ENCODE data around the gene CSF1R. TPM values are rescaled to one million over a fixed set of nuclear protein-coding genes. Genes with fewer than 3 reads are reported as not detected.
A peak's percentile ranks its signal among the peaks of the same experiment; 100 is the strongest.

Gene CSF1R
- total RNA-seq, 1 donor from 2014 or later, result 21.2 TPM

DNA sequence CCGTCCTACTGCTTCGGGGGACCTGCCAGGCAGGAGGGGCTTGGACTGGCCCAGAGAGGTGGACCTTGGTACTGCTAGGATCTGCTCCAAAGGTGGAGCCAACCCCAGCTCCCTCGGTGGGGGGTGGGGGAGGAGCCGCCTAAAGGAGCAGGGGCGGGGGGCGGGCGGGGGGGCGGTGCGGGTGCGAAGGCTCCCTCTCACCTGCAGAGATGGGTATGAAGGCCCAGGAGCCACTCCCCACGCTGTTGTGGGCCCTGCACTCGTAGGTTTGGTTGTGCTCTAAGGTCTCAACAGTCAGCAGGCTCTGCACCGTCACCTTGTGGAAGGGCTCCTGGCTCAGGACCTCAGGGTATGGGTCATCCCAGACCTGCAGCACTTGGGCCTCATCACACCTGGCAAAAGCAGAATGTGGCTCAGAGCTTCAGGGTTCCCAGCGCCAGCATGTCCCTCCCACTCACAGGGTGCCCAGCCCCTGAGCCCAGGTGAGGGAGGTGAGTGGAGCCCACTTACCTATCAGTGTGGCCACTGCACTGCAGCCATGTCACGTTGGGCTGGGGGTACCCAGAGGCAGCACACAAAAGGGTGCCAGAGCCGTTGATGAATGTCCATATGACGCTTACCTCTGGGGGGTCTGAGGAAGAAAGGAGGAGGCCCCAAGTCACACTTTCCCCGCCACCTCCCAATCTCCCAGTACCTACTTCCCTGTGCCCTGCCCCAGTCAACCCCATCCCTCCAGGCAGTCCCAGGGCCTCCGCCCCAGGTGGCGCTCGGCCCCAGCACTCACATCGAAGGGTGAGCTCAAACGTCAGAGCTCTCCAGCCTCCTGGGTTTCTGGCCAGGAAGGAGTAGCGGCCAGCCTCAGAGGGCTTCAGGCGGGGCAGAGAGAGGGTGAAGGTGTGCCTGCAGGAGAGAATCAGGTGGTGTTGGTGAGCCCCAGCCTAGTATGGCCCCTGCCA lies 16.4 kb downstream of the CSF1R start:
- no peak for DNase-seq

DNA sequence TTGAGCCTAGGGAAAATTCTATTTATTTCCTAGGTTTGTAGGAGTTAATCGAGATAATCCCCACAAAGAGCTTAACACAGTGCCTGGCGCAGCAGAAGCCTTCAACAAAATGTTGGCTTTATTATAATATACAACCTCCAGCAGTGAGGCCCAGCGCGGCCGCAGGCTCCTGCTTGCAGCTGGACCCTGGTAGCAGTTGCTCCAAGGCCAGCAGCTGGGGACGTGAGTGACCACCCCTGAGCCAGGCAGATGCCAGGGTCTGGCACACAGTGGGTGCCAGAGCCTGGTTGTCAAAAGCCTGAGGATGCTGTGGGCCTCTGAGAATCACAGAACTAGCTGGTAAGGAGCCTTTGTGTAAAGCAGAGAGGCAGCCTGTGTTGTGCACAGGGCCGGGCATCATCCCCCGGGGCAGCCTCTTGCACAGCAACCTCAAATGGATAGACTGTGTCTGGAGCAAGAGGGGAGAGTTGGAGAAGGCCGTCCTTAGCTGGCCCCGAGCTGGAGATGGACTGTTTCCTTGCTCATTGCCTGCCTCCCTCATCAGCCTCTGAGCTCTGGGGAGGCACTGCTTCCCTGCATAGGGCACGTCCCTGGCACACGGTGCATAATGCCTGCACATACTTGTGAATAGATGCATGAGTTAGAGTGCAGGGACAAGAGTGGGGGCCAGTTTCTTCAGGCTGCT lies 17.3 kb downstream of the CSF1R start:
- no peak for DNase-seq

DNA sequence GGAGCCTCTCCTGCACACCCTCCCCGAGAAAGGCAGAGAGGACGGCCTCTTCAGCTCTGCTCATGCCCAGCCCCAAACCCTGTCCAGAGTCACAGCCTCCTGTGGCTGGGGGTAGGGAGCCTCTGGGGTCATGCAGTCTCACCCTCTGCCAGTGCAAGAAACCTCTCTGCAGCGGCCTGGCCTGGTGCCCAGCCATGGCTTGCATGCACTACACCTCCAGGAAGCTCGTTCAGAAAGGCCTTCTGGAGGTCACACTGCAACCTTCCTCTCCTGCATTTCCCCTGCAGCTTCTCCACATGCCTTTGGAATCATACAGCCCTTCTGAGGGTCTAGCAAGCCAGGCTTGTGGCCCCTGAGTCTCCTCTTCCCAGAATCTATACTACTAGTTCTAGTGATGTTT lies 17.9 kb downstream of the CSF1R start:
- DNase-seq, result no peak

DNA sequence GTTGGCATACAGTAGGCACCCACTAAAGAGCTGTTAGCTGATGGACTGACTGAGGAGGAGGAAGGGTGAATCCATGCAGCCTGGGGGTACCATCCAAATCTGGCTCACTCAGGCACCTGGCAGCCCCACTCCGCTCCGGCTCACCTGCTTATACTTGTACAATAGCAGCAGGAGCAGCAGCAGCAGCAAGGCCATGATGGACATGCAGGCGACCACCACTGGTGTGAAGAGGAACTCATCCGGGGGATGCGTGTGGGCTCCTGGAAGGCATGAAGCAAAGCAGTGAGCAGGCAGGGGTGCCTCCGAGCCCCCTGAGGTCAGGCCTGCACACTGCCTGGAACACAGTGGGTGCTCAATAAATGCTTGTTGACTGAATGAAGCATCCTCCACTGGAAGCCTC lies 18.3 kb downstream of the CSF1R start:
- DNase-seq, result no peak

DNA sequence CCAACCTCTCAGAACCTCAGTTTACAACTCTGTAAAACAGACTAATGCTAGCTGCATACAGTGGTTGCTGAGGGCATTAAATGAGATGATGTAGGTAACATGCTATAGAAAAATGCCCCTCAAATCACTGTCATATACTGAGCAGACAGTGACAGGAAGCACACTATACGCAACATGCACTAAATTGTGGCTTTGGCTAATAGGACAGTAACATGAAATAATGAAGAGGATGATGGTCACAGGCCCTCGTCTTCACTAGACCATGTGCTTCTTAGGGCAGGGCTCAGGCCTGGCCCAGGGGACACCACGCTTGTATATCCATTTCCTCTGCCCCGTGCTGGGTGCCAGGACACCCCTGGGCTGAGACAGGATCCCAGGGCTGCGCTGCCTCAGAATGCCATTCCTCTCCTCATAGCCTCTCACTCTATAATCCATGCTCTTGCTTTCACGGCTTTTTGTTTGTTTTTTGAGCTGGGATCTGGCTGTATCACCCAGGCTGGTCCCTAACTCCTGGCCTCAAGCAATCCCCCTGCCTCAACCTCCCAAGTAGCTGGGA lies 18.9 kb downstream of the CSF1R start:
- DNase-seq, result no peak

DNA sequence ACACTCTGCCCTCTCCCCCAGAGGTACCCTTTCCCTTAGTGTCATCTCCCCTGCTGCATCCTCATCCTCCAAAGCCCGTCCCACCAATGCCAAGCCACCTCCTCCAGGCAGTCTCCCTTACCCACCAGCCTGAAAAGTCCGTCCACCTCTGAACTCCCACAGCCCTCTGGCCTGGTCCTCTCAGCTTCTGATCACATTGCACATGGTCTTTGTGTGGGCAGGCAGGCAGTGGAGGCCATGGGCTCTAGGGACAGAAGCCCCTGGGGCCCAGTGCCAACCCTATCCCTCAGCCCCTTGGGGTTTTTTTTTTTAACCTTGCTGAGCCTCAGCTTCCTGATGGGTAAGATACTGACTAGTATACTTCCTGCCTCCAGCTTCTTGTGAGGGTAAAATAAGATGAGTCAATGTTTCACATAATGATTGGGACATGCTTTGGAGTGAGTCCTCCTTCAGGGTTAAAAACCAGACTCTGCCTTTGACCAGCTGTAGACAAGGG lies 19.4 kb downstream of the CSF1R start:
- no peak for DNase-seq

DNA sequence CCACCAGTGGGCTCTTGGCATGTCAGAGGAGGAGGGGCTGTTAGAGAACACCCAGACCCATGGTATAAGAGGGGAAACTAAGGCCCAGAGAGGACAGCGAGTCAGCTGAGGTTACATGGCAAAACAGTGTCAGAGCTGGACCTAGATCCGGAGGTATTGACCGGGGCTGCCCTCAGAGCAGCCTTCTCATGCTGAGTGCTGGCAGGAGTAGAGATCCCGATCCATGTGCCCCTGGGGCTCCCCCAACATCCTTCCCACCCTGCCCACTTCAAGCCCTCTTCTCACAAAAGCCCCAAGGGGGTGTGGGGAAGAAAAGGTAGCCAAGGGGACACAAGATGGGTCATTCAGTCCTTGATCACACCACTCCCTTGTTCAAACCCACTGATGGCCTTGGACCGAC lies 19.9 kb downstream of the CSF1R start:
- no peak for DNase-seq

DNA sequence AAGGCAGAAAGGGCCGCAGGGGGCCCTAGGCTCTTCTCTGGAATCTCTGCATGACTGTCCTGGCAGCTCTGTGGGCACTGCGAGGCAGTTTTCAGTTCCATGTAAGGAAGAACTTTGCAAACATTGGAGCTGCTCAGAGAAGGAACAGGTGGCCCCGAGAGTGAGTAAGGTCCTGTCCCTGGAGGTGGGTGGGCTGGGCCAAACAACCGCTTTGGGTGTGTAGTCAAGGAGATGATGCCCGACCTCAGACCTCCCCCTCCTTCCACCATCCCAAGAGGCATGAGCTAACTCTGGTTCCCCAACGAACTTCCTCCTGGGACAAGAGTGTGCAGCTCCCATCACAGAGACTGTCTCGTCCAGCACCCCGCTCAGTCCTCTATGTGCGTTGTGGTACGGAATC lies 20.5 kb downstream of the CSF1R start:
- DNase-seq, result no peak

DNA sequence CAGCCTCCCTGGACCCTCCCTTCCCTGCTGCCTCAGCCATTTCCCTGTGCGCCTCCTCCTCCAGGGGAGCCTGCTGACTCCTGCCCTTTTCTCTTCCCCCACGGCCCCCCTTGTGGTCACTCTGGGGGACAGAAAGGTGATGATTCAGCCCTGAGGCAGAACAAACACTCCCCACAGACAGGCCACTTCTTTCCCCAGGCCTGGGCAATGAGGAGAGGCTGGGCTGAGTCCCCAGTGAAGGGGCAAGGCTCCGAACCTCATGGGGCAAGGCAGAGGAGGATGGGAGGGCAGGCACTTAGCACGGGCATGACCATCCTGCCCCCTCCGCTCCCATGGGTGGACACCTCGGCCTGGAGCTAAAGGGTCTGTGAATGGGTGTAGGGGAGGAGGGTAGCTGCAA lies 21.0 kb downstream of the CSF1R start:
- DNase-seq, result no peak

DNA sequence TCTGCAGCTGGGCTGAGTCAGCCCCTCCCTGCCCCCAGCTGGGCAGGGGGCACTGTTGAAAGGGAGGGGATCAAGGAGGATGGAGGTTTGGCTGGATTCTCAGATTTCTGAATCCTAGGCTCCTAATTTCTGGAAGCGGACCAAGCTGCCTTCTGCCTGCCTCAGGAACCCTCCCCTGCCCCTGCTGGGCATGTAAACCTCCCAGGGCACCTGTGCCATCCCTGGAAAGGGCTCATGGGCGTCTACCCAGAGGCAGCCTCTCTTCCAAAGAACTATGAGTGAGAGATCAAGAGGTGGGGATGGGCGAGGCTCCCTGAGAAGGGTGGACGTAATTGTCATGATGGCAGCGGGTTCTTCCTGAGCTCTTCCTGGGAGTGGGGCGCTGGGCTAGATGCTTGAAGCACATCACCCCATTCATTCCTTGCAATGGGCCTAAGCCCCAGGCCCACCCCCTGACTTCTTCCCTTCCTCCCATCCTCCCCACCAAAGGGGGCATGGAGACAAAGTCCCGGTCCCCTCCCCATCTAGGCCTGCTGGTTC lies 21.6 kb downstream of the CSF1R start:
- no peak for DNase-seq

DNA sequence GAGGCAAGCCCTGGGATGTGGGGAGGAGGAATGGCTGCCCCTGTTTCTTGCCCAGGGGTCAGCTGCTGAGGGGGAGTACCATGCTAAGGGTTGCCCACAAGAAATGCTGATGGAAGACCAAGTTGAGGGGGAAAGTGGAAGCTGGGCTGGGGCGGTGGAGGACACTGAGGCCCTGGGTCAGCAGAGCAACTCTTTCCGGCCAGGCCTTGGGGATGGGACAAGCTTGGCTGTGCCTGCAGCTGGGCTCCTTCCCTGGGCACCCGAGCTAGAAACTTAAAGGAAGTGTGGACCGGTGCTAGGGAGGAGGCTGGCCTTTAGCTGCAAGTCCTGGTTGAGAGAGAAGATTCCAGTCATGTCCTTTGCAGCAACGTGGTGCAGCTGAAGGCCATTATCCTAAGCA lies 22.7 kb downstream of the CSF1R start:
- DNase-seq, result no peak

DNA sequence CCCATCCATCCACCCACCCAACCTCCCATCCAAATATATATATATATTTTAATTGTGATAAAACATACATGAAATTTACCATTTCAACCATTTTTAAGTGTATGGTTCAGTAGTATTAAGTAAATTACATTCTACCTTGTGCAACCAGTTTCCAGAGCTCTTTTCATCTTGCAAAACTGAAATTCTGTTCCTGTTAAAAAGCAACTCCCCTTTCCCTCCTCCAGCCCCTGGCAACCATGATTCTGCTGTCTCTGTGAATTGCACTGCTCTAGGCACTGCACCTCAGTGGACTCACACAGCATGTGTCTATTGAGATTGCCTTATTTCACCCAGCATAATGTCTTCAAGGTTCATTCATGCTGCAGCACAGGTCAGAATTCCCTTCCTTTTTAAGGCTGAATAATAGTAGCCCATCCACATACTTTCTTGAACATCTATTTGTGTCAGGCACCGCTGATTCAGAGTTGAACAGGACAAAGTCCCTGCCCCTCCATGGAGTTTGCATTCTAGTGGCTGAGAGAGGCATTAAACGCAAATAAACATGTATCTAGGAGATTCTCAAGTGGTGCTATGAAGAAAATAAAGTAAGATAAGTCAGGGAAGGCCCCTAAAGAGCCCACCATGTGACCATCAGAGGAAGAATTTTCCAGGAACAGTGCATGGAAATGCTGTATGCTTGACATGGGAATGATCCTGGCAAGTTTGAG lies 24.0 kb downstream of the CSF1R start:
- DNase-seq, result no peak

DNA sequence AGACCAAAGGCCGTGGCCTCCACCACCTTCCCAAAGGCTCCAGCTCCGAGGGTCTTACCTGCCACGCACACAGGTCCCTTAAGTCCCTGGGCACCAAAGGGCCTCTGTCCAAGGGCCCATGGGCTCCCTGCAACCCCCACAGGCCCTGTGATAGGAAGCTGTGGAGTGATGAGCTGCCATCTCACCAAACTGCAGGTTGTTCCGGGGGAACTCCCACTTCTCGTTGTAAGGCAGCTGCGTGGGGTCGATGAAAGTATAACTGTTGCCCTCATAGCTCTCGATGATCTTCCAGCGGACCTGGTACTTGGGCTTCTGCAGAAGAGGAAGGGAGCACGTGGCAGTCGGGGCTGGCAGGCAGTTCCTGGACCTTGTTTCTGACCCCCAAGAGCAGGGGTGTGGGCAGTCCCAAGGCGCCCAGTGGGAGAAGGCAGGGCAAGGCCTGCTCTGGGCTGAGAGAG lies 24.8 kb downstream of the CSF1R start:
- no peak for DNase-seq

DNA sequence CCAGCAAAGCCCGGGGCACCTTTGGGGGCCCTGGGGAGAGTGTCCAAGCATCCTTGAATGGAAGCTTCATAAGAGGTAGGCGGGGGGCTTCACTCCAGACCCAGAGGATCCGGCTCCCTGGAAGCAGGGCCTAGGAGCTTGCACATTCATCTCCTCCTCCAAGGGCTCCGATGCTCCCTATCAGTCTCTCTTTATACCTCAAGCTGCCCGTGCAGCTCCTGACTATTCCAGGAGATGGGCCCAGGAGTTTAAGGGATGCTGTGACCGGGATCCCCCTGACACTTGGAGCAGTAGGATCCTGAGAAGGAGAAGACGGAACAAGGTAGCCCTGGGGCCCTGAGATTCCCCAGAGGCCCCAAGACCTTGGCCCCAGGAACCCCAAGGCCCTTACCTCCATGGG lies 25.9 kb downstream of the CSF1R start:
- no peak for DNase-seq

DNA sequence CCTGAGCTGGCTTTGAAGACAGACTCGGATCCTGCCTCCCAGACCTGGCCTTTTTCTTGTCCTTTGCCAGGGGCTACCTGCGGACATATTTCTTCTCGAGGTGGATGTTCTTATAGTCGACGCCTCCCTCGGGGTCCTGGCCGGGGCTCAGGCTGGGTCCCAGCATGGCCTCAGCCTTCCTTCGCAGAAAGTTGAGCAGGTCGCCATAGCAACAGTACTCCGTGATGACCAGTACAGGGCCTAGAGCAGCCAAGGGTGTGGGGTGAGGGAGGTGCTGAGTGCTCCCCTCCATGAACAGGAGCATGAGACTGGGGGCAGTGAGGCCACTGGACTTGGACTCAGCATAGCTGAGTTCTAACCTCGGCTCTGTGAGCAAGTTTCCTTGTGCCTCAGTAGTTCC lies 26.7 kb downstream of the CSF1R start:
- DNase-seq, result no peak

DNA sequence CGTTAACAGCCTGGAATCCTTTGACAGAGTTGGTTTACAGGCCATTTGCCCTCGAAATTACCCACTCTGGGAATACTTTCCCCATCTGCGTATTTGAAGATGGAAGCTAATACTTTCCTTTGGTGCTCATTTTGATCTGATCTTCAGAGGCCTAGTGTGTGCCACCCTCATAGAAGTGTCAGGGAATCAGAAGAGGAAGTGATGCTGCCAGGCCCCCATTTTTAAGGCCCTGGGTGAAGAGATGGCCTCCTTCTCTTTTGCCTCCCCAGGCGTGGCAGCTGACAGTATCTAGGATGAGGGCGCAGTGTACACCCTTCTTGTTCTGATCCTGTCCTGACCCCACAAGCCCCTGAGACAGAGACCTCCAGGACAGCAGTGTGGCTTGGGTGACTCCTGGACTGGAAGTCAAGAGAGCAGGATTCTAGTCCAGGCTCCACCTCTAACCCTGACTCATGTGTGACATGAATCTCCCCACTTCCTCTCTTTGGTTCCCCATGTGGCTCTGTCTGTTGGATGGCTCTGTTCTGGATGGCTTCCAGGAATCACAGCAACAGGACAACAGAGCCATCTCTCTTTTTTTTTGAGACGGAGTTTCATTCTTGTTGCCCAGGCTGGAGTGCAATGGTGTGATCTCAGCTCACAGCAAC lies 27.8 kb downstream of the CSF1R start:
- peak; percentile 24 for DNase-seq

DNA sequence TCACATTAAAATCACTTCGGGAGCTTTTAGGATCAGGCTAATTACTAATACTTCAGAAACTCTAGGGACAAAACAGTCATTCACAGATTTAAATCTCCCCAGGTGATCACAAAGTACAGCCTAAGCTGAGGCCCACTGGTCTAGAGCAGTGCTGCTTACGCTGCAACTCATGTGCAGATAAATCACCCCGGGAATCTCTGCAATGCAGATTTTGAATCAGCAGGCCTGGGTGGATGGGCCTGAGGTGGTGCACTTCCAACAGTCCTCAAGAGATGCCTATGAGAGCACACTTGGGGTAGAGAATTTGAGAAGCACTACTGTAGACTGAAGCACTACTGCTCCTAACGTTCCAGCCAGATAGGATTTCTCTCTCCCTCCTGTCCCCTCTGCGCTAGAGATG lies 28.4 kb downstream of the CSF1R start:
- no peak for DNase-seq

DNA sequence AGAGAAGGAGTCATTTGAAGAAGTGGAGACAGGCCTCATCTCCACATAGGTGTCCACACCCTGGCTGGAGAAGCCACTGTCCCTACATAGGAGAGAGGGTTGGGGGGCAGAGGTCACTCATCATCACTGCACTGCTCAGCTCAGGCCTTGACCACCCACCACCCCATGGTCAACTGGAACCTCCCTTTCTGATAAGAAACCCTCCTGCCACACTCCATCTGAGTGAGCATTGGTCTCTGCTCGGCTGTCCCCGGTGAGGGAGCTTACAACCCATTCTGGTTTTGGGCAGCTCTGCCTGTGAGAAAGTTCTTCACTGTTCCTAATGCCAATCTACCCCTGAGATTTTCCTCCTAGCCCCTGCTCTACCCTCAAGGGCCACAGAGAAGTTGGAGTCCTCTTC lies 28.8 kb downstream of the CSF1R start:
- no peak for DNase-seq

DNA sequence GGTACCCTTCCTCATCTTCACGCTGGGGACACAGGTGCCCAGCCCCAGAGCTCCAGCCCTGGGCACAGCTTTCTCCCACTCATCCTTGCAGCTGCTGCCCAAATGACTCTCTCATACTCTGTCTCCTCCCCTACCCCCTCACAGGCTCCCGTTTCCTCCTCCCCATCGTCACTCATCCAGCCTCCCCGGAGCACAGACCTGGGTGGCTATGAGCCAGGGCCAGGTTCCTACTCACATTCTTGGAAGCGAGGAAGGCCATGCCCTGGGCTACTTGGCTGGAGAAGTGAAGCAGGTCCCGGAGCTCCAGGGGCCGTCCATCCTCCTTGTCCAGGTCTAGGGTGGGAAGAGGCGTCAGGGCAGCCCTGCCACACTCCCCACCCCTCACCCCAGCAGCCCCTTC lies 29.3 kb downstream of the CSF1R start:
- DNase-seq, result no peak

DNA sequence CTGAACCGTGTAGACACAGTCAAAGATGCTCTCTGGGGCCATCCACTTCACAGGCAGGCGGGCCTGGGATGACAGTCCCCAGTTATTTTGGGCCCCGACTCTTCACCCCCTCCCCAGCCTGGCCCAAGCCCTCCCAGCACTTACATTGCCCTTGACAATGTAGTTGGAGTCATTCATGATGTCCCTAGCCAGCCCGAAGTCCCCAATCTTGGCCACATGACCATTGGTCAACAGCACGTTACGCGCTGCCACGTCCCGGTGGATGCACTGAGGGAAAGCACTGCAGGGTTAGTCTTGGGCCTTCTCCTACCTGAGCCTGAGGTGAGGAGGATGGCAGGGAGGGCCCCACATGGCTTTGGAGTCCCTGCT lies 30.3 kb downstream of the CSF1R start:
- no peak for DNase-seq

DNA sequence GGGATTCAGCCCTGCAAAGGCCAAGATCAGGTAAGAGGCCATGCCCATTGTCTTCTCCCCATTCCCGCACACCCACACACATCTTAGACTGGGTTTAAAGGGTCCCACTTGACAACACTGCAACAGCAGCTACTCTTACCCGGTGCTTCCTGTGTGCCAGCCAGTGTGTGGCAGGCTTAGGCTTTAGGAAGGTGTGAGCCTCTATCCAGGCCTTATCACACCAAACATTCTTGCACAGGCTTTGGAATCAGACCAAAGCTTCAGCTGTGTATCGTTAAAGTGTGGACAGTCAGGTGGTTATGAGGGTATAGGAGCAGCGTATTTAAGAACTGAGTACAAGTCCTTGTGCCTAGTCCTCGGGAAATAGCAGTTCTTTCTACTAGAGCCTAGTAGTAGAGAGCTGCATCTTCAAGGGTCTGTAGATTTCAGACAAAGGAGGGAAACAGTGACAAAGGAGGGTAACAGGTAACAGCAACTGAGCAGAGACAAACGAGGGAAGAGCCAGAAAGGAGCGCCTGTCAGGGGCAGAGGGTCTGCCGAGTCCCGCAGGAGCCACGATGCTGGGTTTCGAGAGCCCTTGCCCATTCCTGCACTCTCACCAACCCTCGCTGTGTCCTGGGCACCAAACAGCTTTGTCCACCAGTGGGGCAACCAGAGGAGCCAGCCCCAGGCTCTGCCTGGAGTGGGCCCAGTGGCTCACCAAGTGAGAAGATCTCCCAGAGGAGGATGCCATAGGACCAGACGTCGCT lies 30.9 kb downstream of the CSF1R start:
- DNase-seq, result no peak
